DMS153 treated with DMSO at 0.1 percent for 48 hours (cell line): ENCODE data around the gene NHERF2.
"Not testable (repeated sequence)": the region's sequence is repeated elsewhere in the genome, so short reads cannot be mapped to it uniquely, and the experiment has no call there.

Source experiments
- DNase-seq: peaks from one replicate; lab custom pipeline; 2025; ENCODE audit not compliant: unreplicated experiment; lab: John Stamatoyannopoulos, UW

NHERF2 gene

GRCh38 chr16:2025878-2026460 is 733 bp upstream of the NHERF2 start:
- no peak for DNase-seq

- DNase-seq: no peak
Measured at GRCh38 chr16:2027024-2028010, 615 bp downstream of the NHERF2 start.

GRCh38 chr16:2028146-2028545 is 1.4 kb downstream of the NHERF2 start:
- no peak for DNase-seq

- no peak for DNase-seq
Measured at GRCh38 chr16:2028620-2029220, 2.0 kb downstream of the NHERF2 start.

GRCh38 chr16:2029350-2029749 is 2.6 kb downstream of the NHERF2 start:
- DNase-seq: no peak

GRCh38 chr16:2030036-2030435 is 3.3 kb downstream of the NHERF2 start:
- DNase-seq: no peak

GRCh38 chr16:2031081-2031577 is 4.4 kb downstream of the NHERF2 start:
- no peak for DNase-seq

- DNase-seq: no peak
Measured at GRCh38 chr16:2032285-2033056, 5.8 kb downstream of the NHERF2 start.

- DNase-seq: no peak
Measured at GRCh38 chr16:2033057-2033908, 6.6 kb downstream of the NHERF2 start.

- DNase-seq: not testable (repeated sequence)
Measured at GRCh38 chr16:2033909-2034695, 7.4 kb downstream of the NHERF2 start.

- DNase-seq: no peak
Measured at GRCh38 chr16:2034696-2035430, 8.2 kb downstream of the NHERF2 start.

GRCh38 chr16:2035431-2036199 is 8.9 kb downstream of the NHERF2 start:
- peak; percentile 62 for DNase-seq

GRCh38 chr16:2036200-2036966 is 9.7 kb downstream of the NHERF2 start:
- DNase-seq: no peak

- DNase-seq: no peak
Measured at GRCh38 chr16:2037115-2037514, 10.4 kb downstream of the NHERF2 start.

GRCh38 chr16:2037647-2038381 is 11.1 kb downstream of the NHERF2 start:
- no peak for DNase-seq
